HG02623 (cell line): ENCODE data around the gene PCNX4.

ENCODE experiments used
- ATAC-seq: cut with Tn5 transposase; IDR thresholded peaks from one replicate; pipeline ENCODE4 v1.9.1; 2021; ENCODE audit warnings: moderate library complexity; ENCODE audit not compliant: unreplicated experiment

Gene PCNX4

GRCh38 chr14:60204843-60205774, 113.4 kb downstream of the PCNX4 start:
- ATAC-seq: peak; percentile 49

GRCh38 chr14:60206249-60206670, 114.5 kb downstream of the PCNX4 start:
- no peak for ATAC-seq

DNA sequence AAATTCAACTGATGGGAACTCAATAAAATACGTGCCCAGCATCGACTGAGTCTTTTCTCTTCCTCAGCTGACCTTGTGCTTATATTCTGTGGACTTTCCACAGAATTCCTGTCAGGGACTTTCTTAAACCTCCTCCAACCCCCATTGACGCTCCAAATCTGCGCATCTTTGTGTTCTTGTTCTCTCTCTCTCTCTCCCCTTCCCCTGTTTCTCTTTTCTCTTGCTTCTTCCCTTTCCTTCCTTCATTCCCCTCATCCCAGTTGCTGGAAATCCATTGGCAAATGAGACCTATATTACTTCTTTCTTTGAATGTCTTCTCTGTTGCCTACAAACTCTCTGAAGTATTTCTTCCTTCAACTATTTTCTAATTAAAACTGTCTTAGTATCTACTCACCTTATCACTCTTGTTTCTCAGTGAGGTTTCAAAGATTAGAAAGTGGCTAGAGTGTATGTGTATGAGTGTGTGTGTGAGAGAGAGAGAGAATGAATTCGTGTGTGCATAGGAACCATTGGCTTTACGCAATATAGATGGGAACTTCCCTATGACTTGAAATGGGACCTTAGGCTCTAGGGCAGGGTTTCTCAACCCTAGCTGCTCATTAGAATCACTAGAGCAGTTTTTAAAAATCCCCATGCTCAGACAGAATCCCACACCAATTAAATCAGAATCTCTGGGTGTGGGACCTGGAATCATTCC, 115.3 kb downstream of the PCNX4 start:
- ATAC-seq: peak; percentile 25

DNA sequence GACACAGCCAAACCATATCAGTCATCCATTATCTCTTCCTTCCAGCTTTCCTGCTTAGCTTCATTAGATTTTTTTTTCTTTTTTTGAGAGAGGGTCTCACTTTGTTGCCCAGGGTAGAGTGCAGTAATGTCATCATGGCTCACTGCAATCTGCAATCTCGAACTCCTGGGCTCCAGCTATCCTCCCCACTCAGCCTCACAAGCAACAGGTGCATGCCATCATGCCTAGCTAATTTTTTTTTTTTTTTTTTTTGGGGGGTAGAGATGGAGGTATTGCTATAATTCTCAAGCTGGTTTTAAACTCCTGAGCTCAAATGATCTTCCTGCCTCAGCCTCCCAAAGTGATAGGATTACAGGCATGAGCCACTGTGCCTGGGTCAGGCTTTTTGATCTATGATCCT, 119.0 kb downstream of the PCNX4 start:
- no peak for ATAC-seq

DNA sequence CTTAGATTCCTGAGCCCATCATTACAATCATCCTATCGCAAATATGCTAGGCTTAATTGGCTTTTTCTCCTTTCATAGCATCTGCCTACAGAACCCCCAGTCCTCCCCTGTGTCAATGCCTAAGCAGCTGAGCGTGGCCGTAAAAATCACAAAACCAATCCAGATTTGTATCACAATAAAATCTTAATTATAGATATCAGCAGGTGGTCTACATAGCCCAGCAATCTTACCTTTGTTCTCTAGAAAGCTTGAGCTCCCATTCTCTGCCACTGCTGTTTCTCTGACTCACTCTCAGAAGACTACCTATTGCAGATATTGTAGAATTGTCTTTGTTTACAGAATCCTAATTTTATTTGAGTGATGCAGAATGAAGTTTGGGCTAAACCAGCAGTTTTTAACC, 119.4 kb downstream of the PCNX4 start:
- ATAC-seq: no peak

- peak; percentile 86 for ATAC-seq
Measured at GRCh38 chr14:60212503-60213371, 121.0 kb downstream of the PCNX4 start.

DNA sequence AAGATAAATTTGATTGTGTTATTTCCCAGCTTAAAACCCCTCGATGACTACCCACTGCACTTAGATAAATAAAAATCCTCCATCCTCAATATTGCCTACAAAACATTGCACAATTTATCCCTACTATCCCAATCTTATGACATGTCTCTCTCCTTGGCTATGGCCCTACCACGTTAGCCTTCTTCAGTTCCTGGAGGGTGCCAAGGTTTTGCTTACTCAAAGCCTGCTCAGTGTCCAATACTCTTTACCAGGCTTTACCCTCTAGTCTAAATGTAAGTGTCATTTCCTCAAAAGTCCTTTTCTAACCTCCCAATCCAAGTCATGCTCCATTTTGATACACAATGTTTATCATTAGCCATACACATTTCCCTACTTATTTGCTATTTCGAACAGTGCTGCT, 122.3 kb downstream of the PCNX4 start:
- ATAC-seq: no peak

GRCh38 chr14:60214415-60215126, 122.8 kb downstream of the PCNX4 start:
- ATAC-seq: no peak

DNA sequence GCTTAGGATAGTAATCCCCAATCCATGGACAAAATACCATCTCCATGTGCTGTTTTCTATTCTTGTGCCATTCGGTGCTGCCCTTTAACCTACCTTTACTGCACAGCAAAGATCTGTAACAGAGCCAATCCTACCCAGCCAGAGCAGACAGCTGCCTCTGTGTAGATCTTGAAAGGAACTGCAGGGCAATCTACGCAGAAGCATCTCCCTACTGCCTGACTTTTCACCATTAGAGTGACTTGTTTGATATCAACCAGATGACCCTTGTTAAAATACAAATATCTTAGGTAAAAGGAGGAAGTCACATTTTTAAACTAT, 123.4 kb downstream of the PCNX4 start:
- no peak for ATAC-seq

DNA sequence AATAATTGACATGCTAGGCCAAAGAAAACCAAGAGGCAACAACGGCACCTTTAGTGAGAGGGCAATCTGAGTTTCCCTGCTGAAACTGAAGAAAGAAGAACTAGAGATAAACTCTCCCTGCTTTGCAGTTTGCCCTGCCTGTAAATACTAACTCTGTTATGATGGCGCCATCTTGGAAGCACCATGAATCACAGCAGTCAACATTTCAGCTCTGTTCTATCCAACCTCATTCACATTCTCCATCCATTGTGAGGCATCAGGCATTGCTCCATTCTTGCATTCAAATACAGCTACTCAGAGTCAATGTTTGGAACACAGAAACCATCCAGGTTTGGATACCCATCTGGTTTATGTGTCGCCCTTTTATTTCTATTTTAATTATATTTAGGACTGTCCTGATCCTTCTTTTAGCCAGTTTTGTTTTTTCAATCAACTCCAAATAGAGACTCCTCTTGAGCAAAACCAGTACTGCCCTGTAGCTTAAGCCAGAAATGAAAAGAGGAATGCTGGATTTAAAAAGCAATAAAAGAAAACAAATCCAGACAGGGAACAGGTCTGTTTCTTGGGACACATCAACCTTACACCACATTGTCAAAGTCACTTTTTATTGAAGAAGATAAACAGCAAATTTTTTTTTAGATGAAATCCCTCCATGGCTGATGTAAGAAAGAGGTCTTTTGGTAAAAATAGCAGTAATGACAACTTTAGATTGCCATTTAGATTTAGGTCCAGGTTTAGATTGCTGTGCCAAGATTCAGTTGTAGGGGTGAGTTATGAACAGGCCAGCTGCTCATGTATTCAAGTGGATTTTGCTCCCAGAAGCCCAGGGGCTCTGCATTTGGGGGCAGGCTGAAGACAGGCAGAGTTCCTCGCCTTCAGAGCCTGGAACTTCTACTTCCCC, 124.0 kb downstream of the PCNX4 start:
- no peak for ATAC-seq

DNA sequence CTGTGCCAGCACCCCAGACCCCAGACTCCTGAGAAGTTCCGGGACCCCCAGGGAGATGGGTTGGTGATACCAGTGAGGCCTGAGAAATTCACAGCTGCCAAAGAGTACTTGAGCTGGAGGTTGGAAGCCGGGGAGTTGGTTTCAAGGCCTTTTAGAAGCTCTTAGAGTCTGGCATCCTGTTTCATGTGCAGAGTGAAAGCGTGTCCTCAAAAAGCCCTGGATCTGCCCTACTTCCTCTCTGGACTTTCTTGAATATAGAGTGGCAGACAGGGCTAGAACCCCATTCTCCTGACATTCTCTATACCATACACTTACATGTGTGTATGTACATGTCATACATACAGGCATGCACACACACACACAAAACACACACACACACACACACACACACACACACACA, 126.0 kb downstream of the PCNX4 start:
- no peak for ATAC-seq
